Brain pericyte (primary cell): Measurements from ENCODE around the gene CIB2.

ENCODE experiments used
- DNase-seq: peaks from one replicate; pipeline ENCODE4 v3.0.0-alpha.2; 2012; ENCODE audit warnings: low read depth, low spot score

Gene CIB2

GRCh38 chr15:78107471-78107870, 23.8 kb downstream of the CIB2 start:
- DNase-seq, result no peak

GRCh38 chr15:78105476-78106241, 25.6 kb downstream of the CIB2 start:
- DNase-seq, result no peak

- DNase-seq, result no peak
These were observed 26.4 kb downstream of the CIB2 start for GRCh38 chr15:78104566-78105475.

GRCh38 chr15:78104119-78104479, 27.1 kb downstream of the CIB2 start:
- DNase-seq, result no peak

- DNase-seq, result no peak
These were observed 27.7 kb downstream of the CIB2 start for GRCh38 chr15:78103406-78104118.

- DNase-seq, result no peak
These were observed 28.5 kb downstream of the CIB2 start for GRCh38 chr15:78102741-78103140.

- DNase-seq, result no peak
These were observed 29.0 kb downstream of the CIB2 start for GRCh38 chr15:78102211-78102610.

GRCh38 chr15:78101423-78102105, 29.7 kb downstream of the CIB2 start:
- no peak for DNase-seq

GRCh38 chr15:78100886-78101285, 30.4 kb downstream of the CIB2 start:
- no peak for DNase-seq

GRCh38 chr15:78098131-78098755, 33.0 kb downstream of the CIB2 start:
- DNase-seq, result no peak

GRCh38 chr15:78097667-78098066, 33.6 kb downstream of the CIB2 start:
- DNase-seq, result no peak

GRCh38 chr15:78093242-78094020, 37.8 kb downstream of the CIB2 start:
- DNase-seq, result no peak

GRCh38 chr15:78092261-78093041, 38.8 kb downstream of the CIB2 start, which contains the start of gene SH2D7:
Gene SH2D7, plus strand, starts transcription at chr15:78092561. Its CDS starts 24 bp downstream, at chr15:78092585.
- DNase-seq, result no peak

- no peak for DNase-seq
These were observed 40.7 kb downstream of the CIB2 start for GRCh38 chr15:78090422-78091063.

GRCh38 chr15:78088773-78089080, 42.5 kb downstream of the CIB2 start:
- DNase-seq, result no peak

GRCh38 chr15:78087951-78088772, 43.1 kb downstream of the CIB2 start:
- no peak for DNase-seq

- DNase-seq, result no peak
These were observed 45.3 kb downstream of the CIB2 start for GRCh38 chr15:78085928-78086327.

- DNase-seq, result no peak
These were observed 46.8 kb downstream of the CIB2 start for GRCh38 chr15:78084449-78084750.
